DND-41 (cell line): ENCODE results near the gene SGPP1.

Experiments used
- EZH2 ChIP-seq: IDR thresholded peaks from 3 replicates; pipeline ENCODE4 v1.6.1; 2012; ENCODE audit warnings: borderline replicate concordance, low read depth, mild to moderate bottlenecking, moderate library complexity, low read length, inconsistent platforms; ENCODE audit not compliant: severe bottlenecking
- TF ChIP-seq, protein P1 (sequence below): IDR thresholded peaks from 2 replicates; pipeline ENCODE4 v1.5.1; 2012; ENCODE audit warnings: borderline replicate concordance, low read length, moderate library complexity, mild to moderate bottlenecking; ENCODE audit not compliant: poor library complexity, severe bottlenecking; ENCODE audit errors: extremely low read depth

- TF ChIP-seq, protein P1, sequence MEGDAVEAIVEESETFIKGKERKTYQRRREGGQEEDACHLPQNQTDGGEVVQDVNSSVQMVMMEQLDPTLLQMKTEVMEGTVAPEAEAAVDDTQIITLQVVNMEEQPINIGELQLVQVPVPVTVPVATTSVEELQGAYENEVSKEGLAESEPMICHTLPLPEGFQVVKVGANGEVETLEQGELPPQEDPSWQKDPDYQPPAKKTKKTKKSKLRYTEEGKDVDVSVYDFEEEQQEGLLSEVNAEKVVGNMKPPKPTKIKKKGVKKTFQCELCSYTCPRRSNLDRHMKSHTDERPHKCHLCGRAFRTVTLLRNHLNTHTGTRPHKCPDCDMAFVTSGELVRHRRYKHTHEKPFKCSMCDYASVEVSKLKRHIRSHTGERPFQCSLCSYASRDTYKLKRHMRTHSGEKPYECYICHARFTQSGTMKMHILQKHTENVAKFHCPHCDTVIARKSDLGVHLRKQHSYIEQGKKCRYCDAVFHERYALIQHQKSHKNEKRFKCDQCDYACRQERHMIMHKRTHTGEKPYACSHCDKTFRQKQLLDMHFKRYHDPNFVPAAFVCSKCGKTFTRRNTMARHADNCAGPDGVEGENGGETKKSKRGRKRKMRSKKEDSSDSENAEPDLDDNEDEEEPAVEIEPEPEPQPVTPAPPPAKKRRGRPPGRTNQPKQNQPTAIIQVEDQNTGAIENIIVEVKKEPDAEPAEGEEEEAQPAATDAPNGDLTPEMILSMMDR, result no peak
- no peak for TF ChIP-seq EZH2
Observed at GRCh38 chr14:63710497-63710896, 17.4 kb downstream of the SGPP1 start.
